GM06990 (cell line): ENCODE data around the gene CDX1.

Experiments
- DNase-seq: peaks from one replicate; pipeline ENCODE4 v3.0.0-alpha.2; 2011; ENCODE audit not compliant: insufficient read length; ENCODE audit errors: extremely low read depth
- H3K27me3 ChIP-seq: replicated peaks from 2 replicates; pipeline ENCODE4 v1.6.0; 2011; ENCODE audit warnings: low read length; ENCODE audit not compliant: control insufficient read depth, insufficient read depth
- H3K36me3 ChIP-seq: 2 replicates; pipeline ENCODE4 v1.5.1; 2011; ENCODE audit warnings: low read length; ENCODE audit not compliant: control insufficient read depth, insufficient read depth
- H3K4me3 ChIP-seq: replicated peaks from 2 replicates; pipeline ENCODE4 v1.5.1; 2011; ENCODE audit warnings: low read depth, mild to moderate bottlenecking, control low read depth, low read length
- CTCF ChIP-seq: IDR thresholded peaks from 2 replicates; pipeline ENCODE4 v1.5.1; 2011; ENCODE audit warnings: low read length, control low read depth, mild to moderate bottlenecking, inconsistent platforms; ENCODE audit not compliant: insufficient read depth, poor library complexity, severe bottlenecking

Gene CDX1

GRCh38 chr5:150203832-150204589, 37.4 kb downstream of the CDX1 start:
- no peak overlapping the region for H3K4me3 ChIP-seq
- peaks cover 6% of the 10 kb centered on the region for H3K27me3 ChIP-seq
- TF ChIP-seq CTCF, result no peak
- DNase-seq, result no peak
- H3K36me3 ChIP-seq, result no peaks in the 10 kb centered on the region

DNA sequence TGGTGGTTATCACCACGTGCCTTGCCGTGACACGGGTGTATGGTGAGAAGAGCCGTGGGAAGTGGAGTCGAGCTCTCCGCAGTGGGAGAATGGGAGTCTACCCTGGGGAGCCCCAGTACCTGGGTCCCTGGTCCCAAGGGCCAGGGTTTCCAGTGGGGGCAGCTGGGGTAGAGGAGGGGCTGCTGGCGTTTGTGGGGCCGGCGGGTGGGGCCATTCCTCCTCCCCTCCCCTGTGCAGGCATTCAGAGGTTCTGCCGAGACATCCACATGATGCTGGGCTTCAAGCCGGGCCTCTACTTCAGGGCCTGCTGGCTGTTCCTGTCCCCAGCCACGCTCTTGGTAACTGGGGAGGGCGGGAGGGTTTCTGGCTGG, 38.0 kb downstream of the CDX1 start:
- no peak for DNase-seq
- Histone ChIP-seq H3K4me3 (no peak overlapping the region), H3K36me3 (no peaks in the 10 kb centered on the region), H3K27me3 (peaks cover 6% of the 10 kb centered on the region)
- no peak for TF ChIP-seq CTCF

GRCh38 chr5:150206098-150206778, 39.7 kb downstream of the CDX1 start:
- H3K27me3 ChIP-seq, result peaks cover 2% of the 10 kb centered on the region; the same call in 1 of the 2 replicates
- DNase-seq, result no peak
- no peak for TF ChIP-seq CTCF

DNA sequence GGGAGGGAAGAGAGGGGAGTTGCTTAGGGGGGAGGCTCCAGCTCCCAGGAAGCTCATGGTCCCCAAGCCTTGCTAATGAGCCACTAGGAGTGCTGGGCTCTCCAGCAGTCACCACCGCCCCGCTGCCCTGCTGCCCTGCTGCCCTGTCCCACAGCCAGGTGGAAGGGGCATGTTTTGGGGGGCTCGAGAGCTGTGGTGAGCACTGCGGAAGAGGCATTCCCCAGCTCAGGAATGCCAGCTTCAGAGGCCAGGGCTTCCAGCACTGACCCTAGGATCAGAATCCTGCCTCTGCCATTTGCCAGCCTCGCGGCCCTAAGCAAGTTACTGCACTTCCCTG, 40.2 kb downstream of the CDX1 start:
- Histone ChIP-seq H3K4me3 (no peak overlapping the region), H3K36me3 (no peaks in the 10 kb centered on the region), H3K27me3 (peaks cover 2% of the 10 kb centered on the region; the same call in 1 of the 2 replicates)
- no peak for TF ChIP-seq CTCF
- DNase-seq, result no peak

More at GRCh38 chr5:150206098-150206778, 39.7 kb downstream of the CDX1 start:
- no peak overlapping the region for H3K4me3 ChIP-seq
- no peaks in the 10 kb centered on the region for H3K36me3 ChIP-seq

GRCh38 chr5:150208187-150209098, 41.9 kb downstream of the CDX1 start:
- no peak overlapping the region for H3K4me3 ChIP-seq
- TF ChIP-seq CTCF, result no peak
- H3K36me3 ChIP-seq, result no peaks in the 10 kb centered on the region
- DNase-seq, result no peak
- H3K27me3 ChIP-seq, result peaks cover under 1% of the 10 kb centered on the region; the same call in 1 of the 2 replicates
